ENCODE data around the gene SHKBP1. TPM values are rescaled to one million over a fixed set of nuclear protein-coding genes. Genes with fewer than 3 reads are reported as not detected.

Gene SHKBP1
- total and polyA plus RNA-seq, 2 of the 8 experiments (the other 6 are each of a cell fraction or from before 2014, with no cell fraction given), result 74.6 to 98.8 TPM

GRCh38 chr19:40598121-40598917 is 21.6 kb downstream of the SHKBP1 start (continued):
- TF ChIP-seq CTCF (IDR thresholded peaks at IDR 0.05; ENCODE audit: control extremely low read depth in 1 of 3, insufficient read depth in 1 of 3, low read depth in 1 of 3, low read length in 3 of 3), result peak; percentile 95 to 98 (median 97)
- TF ChIP-seq KDM5A (IDR thresholded peaks at IDR 0.05; ENCODE audit: low read length), result no peak
- no peak for TF ChIP-seq BRCA1 (IDR thresholded peaks at IDR 0.05; ENCODE audit: low read depth, low read length)
- peak; percentile 66; the same call in 1 of the 2 replicates for TF ChIP-seq EGR1 (IDR thresholded peaks at IDR 0.05; ENCODE audit: borderline replicate concordance, low read depth, low read length)
- peak; percentile 86 for TF ChIP-seq CHD1 (IDR thresholded peaks at IDR 0.05; ENCODE audit: low read depth, low read length)
- TF ChIP-seq TAF7 (optimal IDR thresholded peaks at IDR 0.05; ENCODE audit: borderline replicate concordance, low read depth, low read length), result no peak
- TF ChIP-seq FOSL1 (IDR thresholded peaks at IDR 0.05; ENCODE audit: insufficient read depth, low read depth, low read length), result no peak
- TF ChIP-seq JUND (IDR thresholded peaks at IDR 0.05; ENCODE audit: low read length), result peak; percentile 84
- TF ChIP-seq EZH2 (IDR thresholded peaks at IDR 0.05; ENCODE audit: low read depth, low read length, severe bottlenecking), result no peak
- TF ChIP-seq YY1 (IDR thresholded peaks at IDR 0.05; ENCODE audit: low read depth, low read length), result peak; percentile 32; the same call in 1 of the 2 replicates
- peak in 1 of 2 experiments; percentile 47; a peak in 1 of 3 replicates for TF ChIP-seq POLR2A (IDR thresholded peaks at IDR 0.05; ENCODE audit: control extremely low read depth in 1 of 2, low read depth in 2 of 2, low read length in 2 of 2)
- TF ChIP-seq POU5F1 (IDR thresholded peaks at IDR 0.05; ENCODE audit: low read depth, low read length), result no peak
- TF ChIP-seq RNF2 (IDR thresholded peaks at IDR 0.05; ENCODE audit: borderline replicate concordance, low read depth, low read length, missing control alignments, poor library complexity, severe bottlenecking), result no peak
- TF ChIP-seq RAD21 (IDR thresholded peaks at IDR 0.05 in 1 of 2, conservative IDR thresholded peaks at IDR 0.05 in 1 of 2; ENCODE audit: low read depth in 2 of 2, low read length in 2 of 2), result peak; percentile 81 to 89
- no peak for TF ChIP-seq BACH1 (IDR thresholded peaks at IDR 0.05; ENCODE audit: low read length)
- no peak for TF ChIP-seq ATF3 (IDR thresholded peaks at IDR 0.05; ENCODE audit: insufficient read depth, low read depth, low read length)
- no peak for TF ChIP-seq SAP30 (IDR thresholded peaks at IDR 0.05; ENCODE audit: insufficient read depth, insufficient replicate concordance, low read length)
- no peak for TF ChIP-seq SIRT6 (IDR thresholded peaks at IDR 0.05; ENCODE audit: low read length)
- TF ChIP-seq MAX (IDR thresholded peaks at IDR 0.05), result peak; percentile 62
- TF ChIP-seq BCL11A (IDR thresholded peaks at IDR 0.05; ENCODE audit: low read depth in 2 of 2, low read length in 2 of 2), result no peak
